HepG2 (cell line): Measurements from ENCODE around the gene CAPN10. TPM values are rescaled to one million over a fixed set of nuclear protein-coding genes. Genes with fewer than 3 reads are reported as not detected.
A peak's percentile ranks its signal among the peaks of the same experiment; 100 is the strongest.

Experiments used
- CHD4 ChIP-seq: fragments of 200-600 bp; sonication (generic); IDR thresholded peaks from 2 replicates; pipeline ENCODE4 v1.7.0; 2017; ENCODE audit warnings: mild to moderate bottlenecking, low read length, borderline replicate concordance
- GTF3A ChIP-seq: sonication (generic); formaldehyde crosslinking; conservative IDR thresholded peaks from 2 replicates; pipeline ENCODE4 v1.4.0; 2020; ENCODE audit warnings: mild to moderate bottlenecking, missing genetic modification reagents
- HNRNPL ChIP-seq: fragments of 200-400 bp; formaldehyde crosslinking; IDR thresholded peaks from 2 replicates; pipeline ENCODE4 v1.6.1; 2017; ENCODE audit warnings: mild to moderate bottlenecking, low read depth, low read length
- KLF13 ChIP-seq: sonication (generic); formaldehyde crosslinking; IDR thresholded peaks from 2 replicates; pipeline ENCODE4 v1.4.0; 2020; ENCODE audit warnings: mild to moderate bottlenecking, missing genetic modification reagents
- NFKB2 ChIP-seq: sonication (generic); formaldehyde crosslinking; IDR thresholded peaks from 2 replicates; pipeline ENCODE4 v1.4.0; 2020; ENCODE audit warnings: missing genetic modification reagents, borderline replicate concordance
- NR1H2 ChIP-seq: sonication (generic); formaldehyde crosslinking; IDR thresholded peaks from 2 replicates; pipeline ENCODE4 v1.8.1; 2022; ENCODE audit warnings: low read depth, missing genetic modification reagents, borderline replicate concordance
- PHB2 ChIP-seq: fragments of 450-650 bp; IDR thresholded peaks from 2 replicates; pipeline ENCODE4 v1.6.1; 2018; ENCODE audit not compliant: partially characterized antibody
- REXO4 ChIP-seq: sonication (generic); formaldehyde crosslinking; IDR thresholded peaks from 2 replicates; pipeline ENCODE4 v1.8.0; 2022; ENCODE audit warnings: missing genetic modification reagents, mild to moderate bottlenecking, borderline replicate concordance
- ZBTB2 ChIP-seq: sonication (generic); formaldehyde crosslinking; IDR thresholded peaks from 2 replicates; pipeline ENCODE4 v1.8.0; 2022; ENCODE audit warnings: low read depth, missing genetic modification reagents
- ZFYVE20 ChIP-seq: sonication (generic); formaldehyde crosslinking; IDR thresholded peaks from 2 replicates; pipeline ENCODE4 v1.8.0; 2023; ENCODE audit warnings: low read depth, mild to moderate bottlenecking, moderate library complexity, missing genetic modification reagents, borderline replicate concordance
- ZNF513 ChIP-seq: sonication (generic); formaldehyde crosslinking; conservative IDR thresholded peaks from 2 replicates; pipeline ENCODE4 v1.5.0; 2020; ENCODE audit warnings: missing genetic modification reagents
- ZNF598 ChIP-seq: sonication (generic); formaldehyde crosslinking; IDR thresholded peaks from 2 replicates; pipeline ENCODE4 v1.5.1; 2020; ENCODE audit warnings: mild to moderate bottlenecking, missing genetic modification reagents, borderline replicate concordance
- polyA plus RNA-seq, 8 experiments: library from polyadenylated mRNA; depleted of rRNA in 3 of 8; stranded (reverse) in 7 of 8; unstranded in 1 of 8; fragments of >200 nt; fragmentation: Illumina TruSeq in 4 of 8; extraction: Trizol in 4 of 8; gene quantifications; 2 replicates each; pipeline versions ENCODE4 v1.2.1 to v1.2.3, GENCODE V29; 2011 to 2016; ENCODE audit warnings: low read depth in 4 of 8, missing spikeins in 1 of 8, mixed read lengths in 1 of 8; ENCODE audit not compliant: insufficient read depth in 1 of 8
- total RNA-seq, 5 experiments: library from RNA; depleted of rRNA; stranded (reverse); fragments of >200 nt; fragmentation: Illumina TruSeq; extraction: Trizol; gene quantifications; 2 replicates each; pipeline ENCODE4 v1.2.3, GENCODE V29; 2016; ENCODE audit warnings: low read depth in 1 of 5
- TF ChIP-seq, protein P1 (sequence below): sonication (generic); formaldehyde crosslinking; IDR thresholded peaks from 2 replicates; pipeline ENCODE4 v1.4.0; 2020; ENCODE audit warnings: missing genetic modification reagents, mild to moderate bottlenecking, borderline replicate concordance
- TF ChIP-seq, protein P2 (sequence below): sonication (generic); formaldehyde crosslinking; IDR thresholded peaks from 2 replicates; pipeline ENCODE4 v1.8.0; 2022; ENCODE audit warnings: mild to moderate bottlenecking, missing genetic modification reagents, moderate library complexity
- TF ChIP-seq, protein P3 (sequence below): sonication (generic); formaldehyde crosslinking; IDR thresholded peaks from 2 replicates; pipeline ENCODE4 v1.8.0; 2022; ENCODE audit warnings: mild to moderate bottlenecking, missing genetic modification reagents; ENCODE audit not compliant: insufficient replicate concordance
- TF ChIP-seq, protein P4 (sequence below): fragments of 450-650 bp; IDR thresholded peaks from 2 replicates; pipeline ENCODE4 v1.6.1; 2016

Gene CAPN10
- total and polyA plus RNA-seq, 2 of the 13 experiments (the other 11 are each of a cell fraction or from before 2014, with no cell fraction given) = 27.6 to 32.4 TPM

DNA sequence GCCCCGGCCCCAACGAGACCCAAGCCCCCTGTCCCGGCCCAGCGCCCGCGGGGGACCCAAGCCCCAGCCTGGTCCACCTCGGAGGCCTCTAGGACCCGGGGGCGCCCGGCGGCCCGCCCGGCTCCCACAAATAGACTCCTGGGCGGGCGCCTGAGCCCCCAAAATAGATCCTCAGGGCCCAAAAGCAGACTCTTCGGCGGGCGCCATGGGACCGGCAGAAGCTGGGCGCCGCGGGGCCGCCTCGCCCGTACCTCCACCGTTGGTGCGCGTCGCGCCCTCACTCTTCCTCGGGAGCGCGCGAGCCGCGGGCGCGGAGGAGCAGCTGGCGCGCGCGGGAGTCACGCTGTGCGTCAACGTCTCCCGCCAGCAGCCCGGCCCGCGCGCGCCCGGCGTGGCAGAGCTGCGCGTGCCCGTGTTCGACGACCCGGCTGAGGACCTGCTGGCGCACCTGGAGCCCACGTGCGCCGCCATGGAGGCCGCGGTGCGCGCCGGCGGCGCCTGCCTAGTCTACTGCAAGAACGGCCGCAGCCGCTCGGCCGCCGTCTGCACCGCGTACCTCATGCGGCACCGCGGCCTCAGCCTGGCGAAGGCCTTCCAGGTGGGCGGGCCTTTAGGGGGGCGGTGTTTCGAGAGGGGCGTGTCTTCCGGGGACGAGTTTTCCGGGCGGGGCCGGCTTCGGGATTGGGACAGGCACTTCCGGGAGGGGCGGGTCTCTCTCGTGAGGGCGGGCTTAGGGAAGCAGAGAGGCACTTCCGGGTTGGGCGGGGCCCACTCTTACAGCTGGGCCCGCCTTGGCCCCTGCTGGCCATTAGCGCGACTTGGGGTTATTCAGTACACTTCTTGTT lies 25.8 kb upstream of the CAPN10 start (continued):
- TF ChIP-seq NFKB2 (CRISPR knock-in tag) (peak; percentile 72; the same call in 1 of the 2 replicates), GTF3A (CRISPR knock-in tag) (no peak), ZNF598 (CRISPR knock-in tag) (peak; percentile 88; the same call in 1 of the 2 replicates), ZNF513 (CRISPR knock-in tag) (no peak), NR1H2 (CRISPR knock-in tag) (peak; percentile 96), HNRNPL (0 out of 2 replicates have a peak, but pooled peaks have one; percentile 4), CHD4 (no peak), KLF13 (no peak), PHB2 (no peak), ZBTB2 (peak; percentile 47; the same call in 1 of the 2 replicates), REXO4 (CRISPR knock-in tag) (peak; percentile 77; the same call in 1 of the 2 replicates), ZFYVE20 (CRISPR knock-in tag) (0 out of 2 replicates have a peak, but pooled peaks have one; percentile 0)
- TF ChIP-seq, protein P1, sequence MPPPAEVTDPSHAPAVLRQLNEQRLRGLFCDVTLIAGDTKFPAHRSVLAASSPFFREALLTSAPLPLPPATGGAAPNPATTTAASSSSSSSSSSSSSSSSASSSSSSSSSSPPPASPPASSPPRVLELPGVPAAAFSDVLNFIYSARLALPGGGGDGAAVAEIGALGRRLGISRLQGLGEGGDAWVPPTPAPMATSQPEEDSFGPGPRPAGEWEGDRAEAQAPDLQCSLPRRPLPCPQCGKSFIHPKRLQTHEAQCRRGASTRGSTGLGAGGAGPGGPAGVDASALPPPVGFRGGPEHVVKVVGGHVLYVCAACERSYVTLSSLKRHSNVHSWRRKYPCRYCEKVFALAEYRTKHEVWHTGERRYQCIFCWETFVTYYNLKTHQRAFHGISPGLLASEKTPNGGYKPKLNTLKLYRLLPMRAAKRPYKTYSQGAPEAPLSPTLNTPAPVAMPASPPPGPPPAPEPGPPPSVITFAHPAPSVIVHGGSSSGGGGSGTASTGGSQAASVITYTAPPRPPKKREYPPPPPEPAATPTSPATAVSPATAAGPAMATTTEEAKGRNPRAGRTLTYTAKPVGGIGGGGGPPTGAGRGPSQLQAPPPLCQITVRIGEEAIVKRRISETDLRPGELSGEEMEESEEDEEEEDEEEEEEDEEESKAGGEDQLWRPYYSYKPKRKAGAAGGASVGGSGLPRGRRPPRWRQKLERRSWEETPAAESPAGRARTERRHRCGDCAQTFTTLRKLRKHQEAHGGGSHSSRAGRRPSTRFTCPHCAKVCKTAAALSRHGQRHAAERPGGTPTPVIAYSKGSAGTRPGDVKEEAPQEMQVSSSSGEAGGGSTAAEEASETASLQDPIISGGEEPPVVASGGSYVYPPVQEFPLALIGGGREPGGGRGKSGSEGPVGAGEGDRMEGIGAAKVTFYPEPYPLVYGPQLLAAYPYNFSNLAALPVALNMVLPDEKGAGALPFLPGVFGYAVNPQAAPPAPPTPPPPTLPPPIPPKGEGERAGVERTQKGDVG (CRISPR knock-in tag) = no peak
- TF ChIP-seq, protein P2, sequence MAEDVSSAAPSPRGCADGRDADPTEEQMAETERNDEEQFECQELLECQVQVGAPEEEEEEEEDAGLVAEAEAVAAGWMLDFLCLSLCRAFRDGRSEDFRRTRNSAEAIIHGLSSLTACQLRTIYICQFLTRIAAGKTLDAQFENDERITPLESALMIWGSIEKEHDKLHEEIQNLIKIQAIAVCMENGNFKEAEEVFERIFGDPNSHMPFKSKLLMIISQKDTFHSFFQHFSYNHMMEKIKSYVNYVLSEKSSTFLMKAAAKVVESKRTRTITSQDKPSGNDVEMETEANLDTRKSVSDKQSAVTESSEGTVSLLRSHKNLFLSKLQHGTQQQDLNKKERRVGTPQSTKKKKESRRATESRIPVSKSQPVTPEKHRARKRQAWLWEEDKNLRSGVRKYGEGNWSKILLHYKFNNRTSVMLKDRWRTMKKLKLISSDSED = no peak
- TF ChIP-seq, protein P3, sequence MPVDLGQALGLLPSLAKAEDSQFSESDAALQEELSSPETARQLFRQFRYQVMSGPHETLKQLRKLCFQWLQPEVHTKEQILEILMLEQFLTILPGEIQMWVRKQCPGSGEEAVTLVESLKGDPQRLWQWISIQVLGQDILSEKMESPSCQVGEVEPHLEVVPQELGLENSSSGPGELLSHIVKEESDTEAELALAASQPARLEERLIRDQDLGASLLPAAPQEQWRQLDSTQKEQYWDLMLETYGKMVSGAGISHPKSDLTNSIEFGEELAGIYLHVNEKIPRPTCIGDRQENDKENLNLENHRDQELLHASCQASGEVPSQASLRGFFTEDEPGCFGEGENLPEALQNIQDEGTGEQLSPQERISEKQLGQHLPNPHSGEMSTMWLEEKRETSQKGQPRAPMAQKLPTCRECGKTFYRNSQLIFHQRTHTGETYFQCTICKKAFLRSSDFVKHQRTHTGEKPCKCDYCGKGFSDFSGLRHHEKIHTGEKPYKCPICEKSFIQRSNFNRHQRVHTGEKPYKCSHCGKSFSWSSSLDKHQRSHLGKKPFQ (CRISPR knock-in tag) = peak; percentile 78
- TF ChIP-seq, protein P4, sequence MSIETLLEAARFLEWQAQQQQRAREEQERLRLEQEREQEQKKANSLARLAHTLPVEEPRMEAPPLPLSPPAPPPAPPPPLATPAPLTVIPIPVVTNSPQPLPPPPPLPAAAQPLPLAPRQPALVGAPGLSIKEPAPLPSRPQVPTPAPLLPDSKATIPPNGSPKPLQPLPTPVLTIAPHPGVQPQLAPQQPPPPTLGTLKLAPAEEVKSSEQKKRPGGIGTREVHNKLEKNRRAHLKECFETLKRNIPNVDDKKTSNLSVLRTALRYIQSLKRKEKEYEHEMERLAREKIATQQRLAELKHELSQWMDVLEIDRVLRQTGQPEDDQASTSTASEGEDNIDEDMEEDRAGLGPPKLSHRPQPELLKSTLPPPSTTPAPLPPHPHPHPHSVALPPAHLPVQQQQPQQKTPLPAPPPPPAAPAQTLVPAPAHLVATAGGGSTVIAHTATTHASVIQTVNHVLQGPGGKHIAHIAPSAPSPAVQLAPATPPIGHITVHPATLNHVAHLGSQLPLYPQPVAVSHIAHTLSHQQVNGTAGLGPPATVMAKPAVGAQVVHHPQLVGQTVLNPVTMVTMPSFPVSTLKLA = peak; percentile 60
